ENCODE results near the gene RC3H2. TPM values are rescaled to one million over a fixed set of nuclear protein-coding genes. Genes with fewer than 3 reads are reported as not detected.

Gene RC3H2, protein sequence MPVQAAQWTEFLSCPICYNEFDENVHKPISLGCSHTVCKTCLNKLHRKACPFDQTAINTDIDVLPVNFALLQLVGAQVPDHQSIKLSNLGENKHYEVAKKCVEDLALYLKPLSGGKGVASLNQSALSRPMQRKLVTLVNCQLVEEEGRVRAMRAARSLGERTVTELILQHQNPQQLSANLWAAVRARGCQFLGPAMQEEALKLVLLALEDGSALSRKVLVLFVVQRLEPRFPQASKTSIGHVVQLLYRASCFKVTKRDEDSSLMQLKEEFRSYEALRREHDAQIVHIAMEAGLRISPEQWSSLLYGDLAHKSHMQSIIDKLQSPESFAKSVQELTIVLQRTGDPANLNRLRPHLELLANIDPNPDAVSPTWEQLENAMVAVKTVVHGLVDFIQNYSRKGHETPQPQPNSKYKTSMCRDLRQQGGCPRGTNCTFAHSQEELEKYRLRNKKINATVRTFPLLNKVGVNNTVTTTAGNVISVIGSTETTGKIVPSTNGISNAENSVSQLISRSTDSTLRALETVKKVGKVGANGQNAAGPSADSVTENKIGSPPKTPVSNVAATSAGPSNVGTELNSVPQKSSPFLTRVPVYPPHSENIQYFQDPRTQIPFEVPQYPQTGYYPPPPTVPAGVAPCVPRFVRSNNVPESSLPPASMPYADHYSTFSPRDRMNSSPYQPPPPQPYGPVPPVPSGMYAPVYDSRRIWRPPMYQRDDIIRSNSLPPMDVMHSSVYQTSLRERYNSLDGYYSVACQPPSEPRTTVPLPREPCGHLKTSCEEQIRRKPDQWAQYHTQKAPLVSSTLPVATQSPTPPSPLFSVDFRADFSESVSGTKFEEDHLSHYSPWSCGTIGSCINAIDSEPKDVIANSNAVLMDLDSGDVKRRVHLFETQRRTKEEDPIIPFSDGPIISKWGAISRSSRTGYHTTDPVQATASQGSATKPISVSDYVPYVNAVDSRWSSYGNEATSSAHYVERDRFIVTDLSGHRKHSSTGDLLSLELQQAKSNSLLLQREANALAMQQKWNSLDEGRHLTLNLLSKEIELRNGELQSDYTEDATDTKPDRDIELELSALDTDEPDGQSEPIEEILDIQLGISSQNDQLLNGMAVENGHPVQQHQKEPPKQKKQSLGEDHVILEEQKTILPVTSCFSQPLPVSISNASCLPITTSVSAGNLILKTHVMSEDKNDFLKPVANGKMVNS
- 57.0 and 92.5 TPM in 2 replicates for total RNA-seq

- peak; percentile 99 for DNase-seq (ENCODE audit: low read depth in 2 of 2)
Measured at GRCh38 chr9:122904823-122905710, at the start of gene RC3H2. RC3H2 (minus strand) TSS chr9:122905359; CDS start chr9:122897509, 7,850 bp downstream.

- DNase-seq (ENCODE audit: low read depth in 2 of 2): peak in 1 of 2 donors; percentile 82
Measured at GRCh38 chr9:122954253-122954691, 49.1 kb upstream of the RC3H2 start.

- no peak for DNase-seq (ENCODE audit: low read depth in 2 of 2)
Measured at GRCh38 chr9:122951056-122951455, 45.9 kb upstream of the RC3H2 start.

GRCh38 chr9:122950263-122950662 lies 45.1 kb upstream of the RC3H2 start:
- DNase-seq (ENCODE audit: low read depth in 2 of 2): no peak

DNA sequence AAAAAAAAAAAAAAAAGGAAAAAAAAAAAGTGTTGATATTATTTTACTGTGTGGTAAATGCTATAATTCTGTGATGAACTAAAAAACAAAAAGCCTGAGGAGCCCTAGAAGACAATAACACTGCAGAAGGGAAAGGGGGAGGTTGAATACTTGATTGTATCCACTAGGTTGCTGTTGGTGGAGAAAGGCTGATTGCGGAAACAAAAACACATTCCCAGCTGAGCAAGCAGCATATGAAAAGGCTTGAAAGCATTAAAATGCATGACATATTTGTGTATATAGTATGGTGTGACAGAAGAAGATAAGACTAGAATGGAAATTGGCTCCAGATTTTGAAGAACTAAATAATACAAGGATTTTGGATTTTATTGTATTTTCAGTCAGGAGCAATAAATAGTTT lies 44.5 kb upstream of the RC3H2 start:
- peak in 1 of 2 donors; percentile 56 for DNase-seq (ENCODE audit: low read depth in 2 of 2)

DNA sequence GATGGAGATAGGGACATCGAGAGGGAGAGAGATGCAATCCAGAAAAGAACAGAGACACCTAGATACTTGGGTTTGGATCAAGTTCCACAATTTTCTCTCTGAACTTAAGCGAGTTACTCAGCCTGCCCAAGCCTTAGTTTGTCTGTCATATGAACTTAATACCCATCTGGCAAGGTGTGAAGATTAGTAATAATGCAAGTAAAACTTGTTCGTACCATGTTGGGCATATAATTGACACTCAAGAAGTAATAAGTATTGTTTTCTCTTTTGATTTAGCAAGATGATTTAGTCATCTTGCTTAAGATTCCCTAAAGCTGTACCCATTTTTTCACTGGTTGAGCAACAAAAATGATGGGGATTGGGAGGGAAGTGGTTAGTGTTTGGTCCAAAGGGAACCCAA lies 43.2 kb upstream of the RC3H2 start:
- no peak for DNase-seq (ENCODE audit: low read depth in 2 of 2)

GRCh38 chr9:122946461-122947005 lies 41.4 kb upstream of the RC3H2 start:
- peak; percentile 66 to 89 for DNase-seq (ENCODE audit: low read depth in 2 of 2)

DNA sequence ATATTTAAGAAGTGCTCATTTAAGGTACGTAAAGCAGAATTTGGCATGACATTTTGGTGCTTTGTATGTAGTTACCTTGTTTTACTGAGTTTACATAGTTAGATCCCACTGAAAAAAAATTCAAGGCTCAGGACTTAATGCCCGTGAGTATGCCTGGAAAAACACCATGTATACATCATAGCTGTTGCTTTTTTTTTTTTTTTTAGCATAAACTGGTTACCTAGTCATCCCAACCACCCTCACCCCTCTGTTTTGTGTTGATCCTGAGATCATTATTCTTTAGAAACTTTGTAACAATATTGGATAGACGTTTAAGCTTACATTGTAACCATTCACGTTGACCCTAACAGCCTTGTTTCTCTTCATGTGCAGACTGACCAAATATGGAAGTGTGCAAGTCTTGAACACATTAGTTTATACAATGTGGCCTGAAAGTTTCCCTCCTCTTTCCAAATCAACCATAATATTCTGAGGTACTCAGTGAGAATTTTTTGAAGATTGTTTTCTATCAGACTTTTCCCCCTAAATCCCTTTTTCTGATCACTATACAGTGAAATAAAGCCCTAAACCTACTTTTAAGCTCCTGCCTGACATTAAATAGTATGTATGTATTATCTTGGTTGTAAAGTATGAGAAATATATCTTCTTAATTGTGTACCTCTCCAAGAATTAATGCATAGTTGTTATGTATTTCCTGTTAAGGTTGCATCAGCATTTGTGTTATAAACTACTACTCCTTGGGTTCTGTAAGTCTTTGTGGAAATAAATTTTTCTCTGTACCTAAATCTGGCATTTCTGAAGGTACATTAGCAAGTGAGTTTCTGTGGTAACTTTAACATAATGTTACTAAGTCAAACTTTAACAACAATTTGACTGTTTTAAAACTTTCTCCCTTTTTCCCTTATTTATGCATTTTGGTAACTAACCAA lies 40.1 kb upstream of the RC3H2 start:
- DNase-seq (ENCODE audit: low read depth in 2 of 2): no peak

DNA sequence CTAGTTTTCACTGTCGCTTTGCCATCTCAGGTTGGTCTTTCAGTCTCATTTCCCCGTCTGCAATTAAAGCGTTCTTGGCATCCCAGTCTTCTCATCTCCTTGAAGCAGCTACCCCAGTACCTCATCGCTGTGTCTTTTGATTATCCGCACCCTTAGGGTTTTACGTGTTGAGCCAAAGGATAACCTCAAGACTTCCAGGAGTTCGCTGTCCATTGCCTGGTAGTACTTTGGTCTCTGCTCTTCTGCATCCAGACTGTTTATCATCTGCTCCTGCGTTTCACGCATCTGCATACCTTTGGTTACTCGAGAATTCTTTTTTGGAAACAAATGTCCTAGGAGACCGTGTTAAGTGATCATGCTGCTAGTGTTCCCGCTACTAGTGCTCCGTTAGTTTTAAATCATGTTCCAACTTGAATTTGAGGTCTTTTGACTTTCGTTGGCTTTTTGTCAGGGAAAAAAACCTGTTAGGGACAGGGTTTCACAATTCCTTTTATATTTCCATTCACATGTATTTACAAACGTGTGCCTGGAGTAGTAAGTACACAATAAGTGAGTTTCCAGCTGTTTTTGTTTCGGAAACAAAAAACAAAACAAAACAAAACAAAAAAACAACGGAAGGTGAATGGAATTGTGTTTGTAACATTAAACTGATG lies 36.5 kb upstream of the RC3H2 start:
- DNase-seq (ENCODE audit: low read depth in 2 of 2): peak in 1 of 2 donors; percentile 59

DNA sequence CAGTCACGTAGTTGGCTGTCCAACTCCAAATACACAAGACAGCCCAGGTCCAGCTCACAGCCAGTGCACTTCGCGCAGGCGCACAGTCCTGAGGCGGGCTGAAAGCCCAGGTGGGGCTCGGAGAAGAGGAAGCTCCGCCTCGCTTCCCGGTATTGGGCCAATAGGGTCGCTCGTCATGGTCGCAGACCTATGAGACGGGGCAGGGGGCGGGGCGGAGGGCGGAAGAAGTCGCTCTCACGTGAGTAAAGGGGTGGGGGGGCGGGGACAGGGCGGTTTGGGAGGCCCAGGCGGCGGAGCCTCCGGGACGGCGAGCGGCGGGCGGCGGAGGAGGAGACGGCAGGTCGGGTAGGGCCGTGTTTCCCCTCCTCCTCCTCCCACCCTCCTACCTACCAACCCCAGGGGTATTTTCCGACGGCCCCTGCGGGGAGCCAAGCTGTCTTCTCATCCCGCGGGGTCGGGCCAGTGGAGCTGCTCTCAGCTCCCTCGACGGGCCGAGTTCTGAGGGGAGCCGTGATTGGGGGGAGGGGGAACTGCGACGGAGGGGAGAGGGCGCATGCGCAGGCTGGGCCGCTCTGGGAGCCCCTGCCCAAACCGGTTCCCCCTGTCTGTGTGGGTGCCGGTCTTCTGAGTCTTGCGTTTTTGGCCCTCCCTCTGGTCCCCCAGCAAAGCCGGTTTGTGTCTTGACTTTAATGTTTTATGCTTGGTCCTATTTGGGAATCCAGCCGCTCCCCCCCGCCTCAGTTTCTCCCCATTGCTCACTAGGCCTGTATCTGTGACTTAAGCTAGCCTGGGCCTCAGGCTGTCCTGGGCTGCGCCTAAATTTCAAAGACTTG lies 35.8 kb upstream of the RC3H2 start, which contains the start of gene RABGAP1:
RABGAP1 (plus strand) TSS at position 272 of the 833 bp plus-strand sequence. CDS start 16,040 bp downstream, outside the sequence.
- DNase-seq (ENCODE audit: low read depth in 2 of 2): peak; percentile 96 to 99

DNA sequence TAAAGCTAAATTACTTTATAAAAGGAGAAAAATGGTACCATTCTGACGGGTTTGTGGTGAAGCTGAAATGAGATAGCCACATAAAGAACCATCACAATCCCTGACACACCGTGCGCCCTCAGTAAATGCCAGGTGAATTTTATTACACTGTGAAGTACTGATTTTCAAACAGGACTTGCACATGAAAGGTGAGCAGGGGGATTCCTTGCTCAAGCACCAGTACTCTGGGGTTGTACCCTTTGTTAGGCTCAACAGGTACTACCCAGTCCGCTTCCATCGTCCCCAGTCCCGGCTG lies 35.2 kb upstream of the RC3H2 start:
- DNase-seq (ENCODE audit: low read depth in 2 of 2): no peak

DNA sequence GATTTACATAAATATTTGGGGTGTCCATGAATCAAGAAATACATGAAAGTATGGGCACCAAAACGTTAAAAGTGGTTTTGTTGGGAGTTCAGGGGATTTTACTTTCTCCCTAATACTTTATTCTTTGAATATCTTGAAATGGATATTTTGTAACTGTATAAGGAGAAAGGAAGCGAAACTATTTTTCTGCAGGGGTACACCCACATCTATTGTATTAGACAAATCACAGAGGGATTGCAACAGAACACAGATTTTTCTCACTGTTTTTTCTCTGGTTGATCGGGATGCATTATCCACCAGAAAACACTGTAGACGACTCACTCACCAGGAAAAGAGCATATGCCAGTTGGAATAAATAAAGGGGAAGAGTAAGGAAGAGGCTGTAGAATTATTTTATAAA lies 34.4 kb upstream of the RC3H2 start:
- no peak for DNase-seq (ENCODE audit: low read depth in 2 of 2)

GRCh38 chr9:122936883-122937282 lies 31.7 kb upstream of the RC3H2 start:
- no peak for DNase-seq (ENCODE audit: low read depth in 2 of 2)

- DNase-seq (ENCODE audit: low read depth in 2 of 2): no peak
Measured at GRCh38 chr9:122936464-122936863, 31.3 kb upstream of the RC3H2 start.

- peak; percentile 81 to 94 for DNase-seq (ENCODE audit: low read depth in 2 of 2)
Measured at GRCh38 chr9:122931226-122932121, 26.3 kb upstream of the RC3H2 start, which contains the start of gene ZBTB26. ZBTB26 (minus strand) TSS chr9:122931512; CDS start chr9:122919934, 11,578 bp downstream.

- DNase-seq (ENCODE audit: low read depth in 2 of 2): no peak
Measured at GRCh38 chr9:122930541-122931225, 25.5 kb upstream of the RC3H2 start.
